Esophagus squamous epithelium (tissue), 5 donors: Measurements from ENCODE around the gene MFSD11. TPM values are rescaled to one million over a fixed set of nuclear protein-coding genes. Genes with fewer than 3 reads are reported as not detected.
A peak's percentile ranks its signal among the peaks of the same experiment; 100 is the strongest.

ENCODE experiments used
- DNase-seq: peaks from one replicate; lab custom pipeline; 2025; lab: John Stamatoyannopoulos, UW
- H3K27ac ChIP-seq, 4 donors: fragments of 200-600 bp; sonication (generic); one replicate each; pipeline ENCODE4 v1.5.1; 2016 to 2019; ENCODE audit warnings: mild to moderate bottlenecking in 1 of 4
- H3K27me3 ChIP-seq, 4 donors: fragments of 200-600 bp; sonication (generic); 1 replicate in 3 of 4; 2 replicates in 1 of 4; pipeline versions ENCODE4 v1.5.1 to v1.6.0; 2017 to 2021; ENCODE audit warnings: antibody characterized with exemption in 1 of 4
- H3K36me3 ChIP-seq, 3 donors: fragments of 200-600 bp; sonication (generic); one replicate each; pipeline ENCODE4 v1.5.1; 2016 to 2019
- H3K4me1 ChIP-seq, 3 donors: fragments of 200-600 bp; sonication (generic); one replicate each; pipeline ENCODE4 v1.5.1; 2017 to 2019
- H3K4me3 ChIP-seq, 4 donors: fragments of 200-600 bp; sonication (generic); 1 replicate in 3 of 4; 2 replicates in 1 of 4; pipeline ENCODE4 v1.5.1; 2016 to 2019; ENCODE audit warnings: mild to moderate bottlenecking in 2 of 4, moderate library complexity in 1 of 4
- H3K9me3 ChIP-seq, 3 donors: fragments of 200-600 bp; sonication (generic); one replicate each; pipeline ENCODE4 v1.5.1; 2016 to 2019
- CTCF ChIP-seq, 6 experiments: fragments of 450-650 bp in 4 of 6; fragments of 200-600 bp in 2 of 6; sonication (generic) in 2 of 6; IDR thresholded peaks; one replicate each; pipeline ENCODE4 v1.5.1; 2016 to 2019; ENCODE audit warnings: antibody characterized with exemption in 6 of 6, mild to moderate bottlenecking in 4 of 6, moderate library complexity in 4 of 6
- POLR2A ChIP-seq, 4 donors: fragments of 450-650 bp; IDR thresholded peaks; one replicate each; pipeline ENCODE4 v1.6.1; 2017; ENCODE audit warnings: antibody characterized with exemption in 4 of 4, mild to moderate bottlenecking in 4 of 4, moderate library complexity in 3 of 4
- WGBS, 2 donors: methylation state at CpG; one replicate each; pipeline ENCODE4 v1.1.5; 2018; 5-methylcytosine and 5-hydroxymethylcytosine counted together
- intact Hi-C: fragments of 100-400 bp; cut with DNase I; formaldehyde crosslinking; loops from one replicate; pipeline ENCODE4 v1.15.0; 2022
- total RNA-seq, 4 donors: library from RNA; depleted of rRNA; stranded (reverse); fragments of >200 nt; gene quantifications; one replicate each; pipeline ENCODE4 v1.1.0, GENCODE V29; 2016
- donor health status: DM: yes; HTN: yes; CAD: no.

The MFSD11 gene
- total RNA-seq, 4 donors from 2014 or later: 24.2 to 31.0 (median 28.1) TPM

GRCh38 chr17:76723812-76724211 is 14.1 kb upstream of the MFSD11 start:
- DNase-seq: no peak
- peaks cover 28 to 63% (median 43%) of the 10 kb centered on the region in 3 donors for H3K36me3 ChIP-seq
- H3K27ac ChIP-seq: no peak overlapping the region
- 94 to 96% methylated on average over 9 of the region's 9 CpGs for WGBS, 2 donors
- no peaks in the 10 kb centered on the region for H3K9me3 ChIP-seq
- peaks cover 22 to 65% (median 27%) of the 10 kb centered on the region in 3 donors for H3K4me1 ChIP-seq
- TF ChIP-seq POLR2A (IDR thresholded peaks at IDR 0.05) (no peak), CTCF (IDR thresholded peaks at IDR 0.05) (no peak)
- no peak overlapping the region for H3K4me3 ChIP-seq
- no peaks in the 10 kb centered on the region for H3K27me3 ChIP-seq
- intact Hi-C loops: no loop called here

GRCh38 chr17:76725580-76726230 is 12.2 kb upstream of the MFSD11 start:
- Histone ChIP-seq H3K4me3 (peak overlapping the region; percentile 74 to 94 (median 92)), H3K27me3 (no peaks in the 10 kb centered on the region), H3K4me1 (peaks cover 22 to 84% (median 33%) of the 10 kb centered on the region in 3 donors), H3K36me3 (peaks cover 14 to 60% (median 29%) of the 10 kb centered on the region in 3 donors), H3K9me3 (no peaks in the 10 kb centered on the region), H3K27ac (peak overlapping the region; percentile 97 to 100 (median 100))
- 7 to 8% methylated on average over 14 to 23 of the region's 38 CpGs for WGBS, 2 donors
- intact Hi-C loops: no loop called here
- DNase-seq: no peak
- TF ChIP-seq CTCF (IDR thresholded peaks at IDR 0.05): peak in 1 of 6 experiments; percentile 5
- peak in 1 of 4 donors; percentile 14 for TF ChIP-seq POLR2A (IDR thresholded peaks at IDR 0.05)

GRCh38 chr17:76726231-76726775 is 11.6 kb upstream of the MFSD11 start, which contains the start of gene JMJD6:
TSS of gene JMJD6 (minus strand) at chr17:76726606. CDS start at chr17:76726475, 131 bp downstream.
- peak; percentile 75 for DNase-seq
- TF ChIP-seq POLR2A (IDR thresholded peaks at IDR 0.05) (peak in 3 of 4 donors; percentile 92 to 96 (median 95)), CTCF (IDR thresholded peaks at IDR 0.05) (peak in 1 of 6 experiments; percentile 2)
- Histone ChIP-seq H3K4me1 (peaks cover 22 to 84% (median 37%) of the 10 kb centered on the region in 3 donors), H3K27ac (peak within 1 kb of the TSS; percentile 97 to 100 (median 100)), H3K36me3 (peaks cover 9 to 60% (median 25%) of the 10 kb centered on the region in 3 donors), H3K9me3 (no peaks in the 10 kb centered on the region), H3K27me3 (no peaks in the 10 kb centered on the region), H3K4me3 (peak within 1 kb of the TSS; percentile 74 to 94 (median 92))
- 0% methylated on average over 2 to 10 of the region's 60 CpGs for WGBS, 2 donors
- intact Hi-C loops: no loop called here

GRCh38 chr17:76726776-76727718 is 10.9 kb upstream of the MFSD11 start, which contains the start of gene METTL23:
TSS of gene METTL23 (plus strand) at chr17:76726839. CDS start at chr17:76729711, 2,872 bp downstream.
- TF ChIP-seq CTCF (IDR thresholded peaks at IDR 0.05) (peak; percentile 49 to 84 (median 76)), POLR2A (IDR thresholded peaks at IDR 0.05) (no peak)
- WGBS, 2 donors: 2 to 3% methylated on average over 7 to 12 of the region's 71 CpGs
- H3K4me3 ChIP-seq: peak within 1 kb of the TSS; percentile 74 to 94 (median 92)
- H3K27me3 ChIP-seq: no peaks in the 10 kb centered on the region
- DNase-seq: no peak
- H3K27ac ChIP-seq: peak within 1 kb of the TSS; percentile 97 to 100 (median 100)
- H3K36me3 ChIP-seq: peaks cover 4 to 60% (median 19%) of the 10 kb centered on the region in 3 donors
- peaks cover 22 to 86% (median 43%) of the 10 kb centered on the region in 3 donors for H3K4me1 ChIP-seq
- H3K9me3 ChIP-seq: no peaks in the 10 kb centered on the region
- intact Hi-C loops: no loop called here
